ENCODE results near the gene SOX10. TPM values are rescaled to one million over a fixed set of nuclear protein-coding genes. Genes with fewer than 3 reads are reported as not detected.

SOX10 gene
- total RNA-seq (2014; rRNA removed; shearing (Covaris generic); ENCODE audit: low replicate concordance): not detected in 2 replicates

DNA sequence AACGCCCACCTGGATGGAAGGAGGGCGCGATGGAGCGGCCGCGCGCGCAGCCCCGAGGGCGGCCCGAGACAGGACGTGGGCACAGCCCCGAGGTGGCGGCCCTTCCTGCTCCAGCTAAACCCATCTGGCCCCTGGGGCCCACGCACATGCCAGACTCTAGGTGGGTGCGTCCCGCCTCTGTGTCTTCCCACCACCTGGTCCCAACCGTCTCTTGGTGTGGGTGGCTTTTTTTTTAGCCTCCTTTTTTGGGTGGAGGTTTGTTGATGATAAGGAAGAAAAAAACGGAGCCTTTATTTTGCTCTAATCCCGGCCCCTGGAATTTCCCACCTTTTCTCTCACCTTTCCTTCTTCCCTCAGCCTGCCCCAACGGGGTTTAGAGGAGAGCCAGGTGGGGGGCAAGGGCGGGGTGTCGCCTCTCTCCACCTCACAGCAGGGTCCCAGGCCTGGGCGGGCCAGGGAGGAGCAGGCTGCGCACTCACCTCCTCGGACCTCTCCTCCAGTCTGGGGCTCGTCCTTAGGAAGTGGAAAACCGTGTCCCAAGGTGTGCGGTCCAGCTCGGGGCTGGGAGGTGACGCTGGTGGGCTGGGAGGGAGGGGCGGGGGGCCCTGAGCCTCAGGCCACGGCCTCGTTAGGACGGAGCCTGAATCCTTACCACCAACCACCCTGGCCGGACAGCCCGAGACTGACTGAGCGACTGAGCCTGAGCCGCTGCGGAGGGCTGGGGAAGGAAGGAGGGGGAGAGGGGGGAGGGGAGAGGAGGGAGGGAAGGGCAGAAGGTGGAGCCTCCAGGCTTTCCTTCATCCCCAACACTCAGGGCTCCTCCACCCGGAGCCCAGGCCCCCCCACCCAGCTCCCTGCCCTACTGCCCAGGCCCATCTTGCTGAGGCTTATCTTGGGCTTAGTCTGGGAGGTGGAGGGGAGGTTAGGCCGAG lies at the start of gene SOX10:
Gene SOX10 (minus strand): TSS at position 696 of the 932 bp plus-strand sequence. CDS start 771 bp downstream, outside the sequence.
- Histone ChIP-seq H3K27me3 (no peaks in the 10 kb centered on the region), H3K36me3 (no peaks in the 10 kb centered on the region), H3K9me3 (no peaks in the 10 kb centered on the region), H3K4me3 (no peak within 1 kb of the TSS)
- DNase-seq: no peak

DNA sequence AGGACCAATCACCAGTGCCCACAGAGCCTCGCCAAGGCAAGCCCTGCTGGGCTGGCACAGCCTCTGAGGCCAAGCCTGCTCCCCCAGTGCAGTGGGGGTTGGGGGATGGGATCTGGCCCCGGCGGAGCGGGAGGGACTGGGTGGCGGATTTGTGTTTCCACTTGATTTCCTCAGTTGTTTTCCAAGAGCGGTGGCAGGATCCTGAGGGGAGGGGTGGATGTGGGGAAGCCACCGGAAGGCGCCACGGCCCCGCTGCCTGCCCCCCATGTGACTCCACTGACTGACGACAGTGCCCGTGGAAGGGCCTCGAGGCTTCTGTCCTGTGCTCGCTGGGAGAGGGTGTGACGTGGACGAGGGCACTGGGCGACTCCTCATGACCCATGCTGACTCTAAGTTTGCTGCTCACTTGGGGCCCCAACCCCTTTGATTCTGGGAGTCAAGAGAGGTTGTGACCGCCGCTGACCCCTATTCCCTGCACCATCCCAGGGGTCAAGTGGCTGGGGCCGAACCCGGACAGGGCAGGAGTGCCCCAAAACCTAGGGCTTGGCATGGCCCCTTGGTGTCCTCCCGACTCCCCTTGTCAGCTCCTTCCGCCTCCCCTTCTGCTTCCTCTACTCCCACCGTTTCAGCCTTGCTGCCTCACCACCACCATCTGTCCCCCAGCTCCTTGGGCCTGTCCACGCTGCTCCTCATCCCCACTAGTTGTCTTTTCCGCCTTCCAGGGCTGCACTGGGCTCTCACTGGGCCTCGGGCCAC lies 49.3 kb upstream of the SOX10 start:
- no peak overlapping the region for H3K4me3 ChIP-seq
- H3K36me3 ChIP-seq: no peaks in the 10 kb centered on the region
- no peaks in the 10 kb centered on the region for H3K27me3 ChIP-seq
- DNase-seq: no peak
- no peaks in the 10 kb centered on the region for H3K9me3 ChIP-seq

GRCh38 chr22:38032681-38033521 lies 48.5 kb upstream of the SOX10 start:
- H3K27me3 ChIP-seq: no peaks in the 10 kb centered on the region
- no peak for DNase-seq
- no peaks in the 10 kb centered on the region for H3K9me3 ChIP-seq
- no peaks in the 10 kb centered on the region for H3K36me3 ChIP-seq
- no peak overlapping the region for H3K4me3 ChIP-seq

- Histone ChIP-seq H3K36me3 (no peaks in the 10 kb centered on the region), H3K9me3 (no peaks in the 10 kb centered on the region), H3K4me3 (no peak overlapping the region), H3K27me3 (no peaks in the 10 kb centered on the region)
- DNase-seq: no peak
Measured at GRCh38 chr22:38031491-38031890, 47.1 kb upstream of the SOX10 start.

DNA sequence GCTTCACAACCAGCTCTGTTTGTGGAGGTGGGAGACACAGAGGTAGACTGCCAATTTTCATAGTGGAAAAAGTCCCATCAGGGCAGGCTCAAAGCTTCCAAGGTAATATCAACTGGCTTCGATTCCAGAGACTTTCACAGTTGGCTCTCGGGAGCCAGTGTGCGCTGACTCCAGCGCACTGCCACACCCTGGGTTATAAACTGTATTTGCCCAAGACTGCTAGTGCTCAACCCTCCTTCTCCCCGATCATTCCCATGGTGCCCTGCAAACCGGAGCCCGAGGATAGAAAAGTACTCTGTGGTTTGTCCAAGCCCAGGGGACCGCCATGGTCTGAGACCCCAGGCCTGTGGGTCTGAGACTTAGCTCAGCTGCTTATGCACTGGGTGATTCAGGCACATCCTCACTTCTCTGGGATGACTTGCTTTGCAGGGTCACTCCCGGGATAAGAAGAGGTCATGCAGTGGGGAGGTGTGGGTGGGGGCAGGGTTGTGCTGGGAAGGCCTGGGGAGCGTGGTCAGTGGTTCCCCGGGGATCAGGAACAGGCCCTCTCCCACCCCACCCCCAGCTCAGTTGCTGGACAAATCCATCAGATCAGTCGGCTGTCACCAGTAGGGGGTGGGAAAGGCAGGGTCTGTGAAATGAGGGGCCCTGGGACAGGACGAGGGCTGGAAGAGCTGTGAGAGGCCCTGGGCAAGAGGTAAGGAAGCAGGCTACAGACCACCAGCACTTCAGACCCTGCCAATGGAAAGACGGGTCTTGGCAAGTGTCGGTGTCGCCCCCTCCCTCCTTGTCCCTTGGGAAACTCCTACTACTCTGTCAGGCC lies 46.2 kb upstream of the SOX10 start:
- Histone ChIP-seq H3K36me3 (no peaks in the 10 kb centered on the region), H3K27me3 (no peaks in the 10 kb centered on the region), H3K4me3 (no peak overlapping the region), H3K9me3 (no peaks in the 10 kb centered on the region)
- DNase-seq: no peak

GRCh38 chr22:38029901-38030300 lies 45.5 kb upstream of the SOX10 start:
- H3K27me3 ChIP-seq: no peaks in the 10 kb centered on the region
- H3K4me3 ChIP-seq: no peak overlapping the region
- DNase-seq: no peak
- H3K36me3 ChIP-seq: no peaks in the 10 kb centered on the region
- H3K9me3 ChIP-seq: no peaks in the 10 kb centered on the region

DNA sequence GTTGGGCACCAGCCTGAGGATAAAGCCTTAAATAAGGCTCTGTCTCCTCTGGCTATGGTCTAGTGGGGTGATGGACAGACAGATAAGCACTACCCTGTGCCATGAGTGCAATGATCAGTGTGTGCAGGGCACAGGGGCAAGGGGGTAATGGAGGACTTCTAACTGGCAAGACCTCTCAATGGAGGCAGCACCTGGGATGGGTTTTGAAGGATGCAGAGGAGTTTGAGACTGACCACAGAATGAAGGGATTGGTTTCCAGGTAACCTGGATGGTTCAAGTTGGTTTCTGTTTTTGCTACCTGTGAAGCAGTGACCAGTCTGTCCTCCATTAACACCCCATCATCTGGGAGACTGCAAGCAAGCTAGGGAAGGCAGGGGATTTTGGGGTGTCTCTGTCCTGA lies 45.0 kb upstream of the SOX10 start:
- no peak for DNase-seq
- H3K4me3 ChIP-seq: no peak overlapping the region
- no peaks in the 10 kb centered on the region for H3K27me3 ChIP-seq
- H3K9me3 ChIP-seq: no peaks in the 10 kb centered on the region
- H3K36me3 ChIP-seq: no peaks in the 10 kb centered on the region

DNA sequence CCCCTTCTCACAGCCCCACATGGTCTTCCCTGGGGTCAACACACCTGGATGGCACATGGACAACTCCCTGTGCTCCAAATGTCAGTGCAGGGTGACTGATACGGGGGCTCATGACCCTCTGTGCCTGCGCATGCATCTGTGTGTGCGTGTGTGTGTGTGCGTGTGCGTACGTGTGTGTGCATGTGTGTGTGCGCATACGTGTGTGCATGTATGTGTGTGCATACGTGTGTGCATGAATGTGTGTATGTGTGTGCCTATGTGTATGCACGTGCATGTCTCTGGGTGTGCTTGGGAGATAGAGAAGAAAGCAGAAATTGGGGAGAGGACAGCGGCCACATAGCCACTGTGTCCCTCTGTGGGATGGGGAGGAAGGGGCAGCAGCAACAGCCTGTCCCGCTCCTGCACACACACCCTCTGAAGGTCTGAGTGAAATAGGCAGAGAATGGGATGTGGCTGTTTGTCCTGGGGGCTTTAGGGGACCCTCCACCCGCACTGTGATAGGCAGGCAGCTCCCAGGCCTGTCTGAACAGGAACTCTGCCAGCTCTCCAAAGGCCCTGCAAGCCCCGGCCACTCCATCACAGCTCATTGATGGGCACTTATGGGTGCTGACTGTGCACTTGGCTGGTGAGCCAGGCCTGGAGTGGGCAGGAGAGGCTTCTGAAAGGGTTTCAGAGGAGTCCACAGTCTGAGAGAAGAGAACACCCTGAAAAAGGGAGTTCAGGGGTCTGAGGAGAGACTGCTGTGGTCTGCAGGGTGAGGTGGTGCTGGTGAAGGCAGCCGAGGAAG lies 44.2 kb upstream of the SOX10 start:
- Histone ChIP-seq H3K9me3 (no peaks in the 10 kb centered on the region), H3K4me3 (no peak overlapping the region), H3K36me3 (no peaks in the 10 kb centered on the region), H3K27me3 (no peaks in the 10 kb centered on the region)
- DNase-seq: no peak

DNA sequence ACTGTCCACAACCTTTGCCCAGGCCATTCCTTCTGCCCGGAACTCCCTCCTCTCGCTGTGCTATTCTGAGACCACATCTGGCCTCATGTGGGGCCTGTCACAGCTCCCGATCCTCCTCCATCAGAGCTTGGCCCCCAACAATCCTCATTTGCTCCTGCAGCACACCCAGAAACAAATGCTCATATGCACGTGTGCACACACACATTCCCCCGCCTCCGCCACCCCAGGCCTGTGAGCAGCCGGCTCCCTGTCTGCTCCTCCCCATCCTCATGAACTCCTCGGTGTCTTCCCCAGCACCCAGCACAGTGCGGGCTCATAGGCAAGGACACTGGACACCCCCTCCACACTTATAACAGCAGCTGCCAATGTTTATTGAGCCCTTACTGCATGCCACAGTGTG lies 43.1 kb upstream of the SOX10 start:
- no peak overlapping the region for H3K4me3 ChIP-seq
- no peaks in the 10 kb centered on the region for H3K36me3 ChIP-seq
- no peak for DNase-seq
- H3K27me3 ChIP-seq: no peaks in the 10 kb centered on the region
- no peaks in the 10 kb centered on the region for H3K9me3 ChIP-seq

GRCh38 chr22:38026130-38027111 lies 42.1 kb upstream of the SOX10 start:
- H3K9me3 ChIP-seq: no peaks in the 10 kb centered on the region
- no peak overlapping the region for H3K4me3 ChIP-seq
- no peak for DNase-seq
- no peaks in the 10 kb centered on the region for H3K36me3 ChIP-seq
- H3K27me3 ChIP-seq: no peaks in the 10 kb centered on the region

DNA sequence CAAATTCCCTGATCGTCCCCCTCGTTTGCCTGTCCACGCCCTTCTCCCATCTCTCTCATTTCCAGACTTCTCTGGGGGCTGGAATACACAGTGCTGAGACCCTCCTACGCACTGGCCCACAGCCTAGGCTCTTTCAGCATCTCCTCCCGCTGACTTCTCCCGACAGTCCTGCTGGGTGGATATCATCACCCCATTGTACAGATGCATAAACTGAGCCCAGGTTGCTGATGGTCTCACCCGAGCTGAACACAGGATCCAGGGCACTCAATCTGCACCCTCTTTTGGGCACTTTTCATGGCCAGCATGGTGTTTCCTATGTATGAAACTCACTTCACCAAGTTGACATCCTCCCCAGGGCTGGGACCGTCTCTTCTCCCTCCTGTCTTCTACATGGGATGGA lies 41.2 kb upstream of the SOX10 start:
- H3K4me3 ChIP-seq: no peak overlapping the region
- no peaks in the 10 kb centered on the region for H3K9me3 ChIP-seq
- DNase-seq: no peak
- H3K36me3 ChIP-seq: no peaks in the 10 kb centered on the region
- H3K27me3 ChIP-seq: no peaks in the 10 kb centered on the region

DNA sequence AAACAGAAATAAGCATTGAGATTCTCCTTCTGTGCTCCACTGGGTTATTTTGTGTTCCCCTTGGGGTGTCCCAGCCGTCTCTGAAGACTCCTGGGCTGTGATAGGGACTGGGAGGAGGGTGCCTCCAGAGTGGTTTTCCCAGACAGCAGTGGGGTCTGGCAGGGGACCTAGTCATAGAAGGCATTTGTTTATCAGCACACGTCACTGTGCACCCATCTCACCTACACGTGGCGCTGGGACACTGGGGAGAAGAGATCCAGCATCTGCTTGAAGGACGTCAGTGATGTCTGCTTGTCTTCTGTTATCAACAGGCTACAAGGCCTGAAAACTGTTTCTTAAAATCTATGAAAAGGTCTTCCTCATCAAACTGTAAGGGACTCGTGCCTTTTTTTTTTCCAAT lies 38.7 kb upstream of the SOX10 start:
- Histone ChIP-seq H3K4me3 (no peak overlapping the region), H3K27me3 (no peaks in the 10 kb centered on the region), H3K9me3 (no peaks in the 10 kb centered on the region), H3K36me3 (no peaks in the 10 kb centered on the region)
- no peak for DNase-seq

DNA sequence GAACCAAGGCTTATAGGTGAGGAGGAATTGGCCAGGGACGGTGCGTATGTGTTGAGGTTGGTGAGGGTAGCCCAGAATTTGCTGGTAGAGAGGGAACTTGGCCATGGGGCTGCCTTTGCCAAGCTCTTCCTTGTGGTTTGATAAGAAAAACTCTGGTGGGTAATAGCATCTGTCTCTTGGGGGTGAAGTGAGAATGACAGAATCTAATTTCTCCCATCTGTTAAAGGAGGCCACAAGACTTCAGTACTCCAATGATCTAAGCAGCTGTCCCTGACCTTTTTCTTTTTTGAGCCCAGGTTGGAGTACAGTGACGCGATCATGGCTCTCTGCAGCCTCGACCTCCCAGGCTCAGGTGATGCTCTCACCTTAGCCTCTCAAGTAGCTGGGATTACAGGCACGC lies 36.9 kb upstream of the SOX10 start:
- Histone ChIP-seq H3K4me3 (no peak overlapping the region), H3K9me3 (no peaks in the 10 kb centered on the region), H3K36me3 (no peaks in the 10 kb centered on the region), H3K27me3 (no peaks in the 10 kb centered on the region)
- DNase-seq: no peak
